Stimulated activated naive CD8-positive, alpha-beta T cell treated with anti-CD3 and anti-CD28 coated beads, Interleukin-15, Interleukin-2, amounts not matched to agents 100 U/mL and 50 U/mL, for 24 hours (primary cell): ENCODE measurements around the gene RANBP10.
"Not testable (repeated sequence)": the region's sequence is repeated elsewhere in the genome, so short reads cannot be mapped to it uniquely, and the experiment has no call there.

ENCODE experiments used
- ATAC-seq: fragments of 150-1000 bp; cut with Tn5 transposase; one replicate; pipeline ENCODE4 v1.10.0; 2021
- DNase-seq: peaks from one replicate; pipeline ENCODE4 v3.0.0; 2021

Gene RANBP10

DNA sequence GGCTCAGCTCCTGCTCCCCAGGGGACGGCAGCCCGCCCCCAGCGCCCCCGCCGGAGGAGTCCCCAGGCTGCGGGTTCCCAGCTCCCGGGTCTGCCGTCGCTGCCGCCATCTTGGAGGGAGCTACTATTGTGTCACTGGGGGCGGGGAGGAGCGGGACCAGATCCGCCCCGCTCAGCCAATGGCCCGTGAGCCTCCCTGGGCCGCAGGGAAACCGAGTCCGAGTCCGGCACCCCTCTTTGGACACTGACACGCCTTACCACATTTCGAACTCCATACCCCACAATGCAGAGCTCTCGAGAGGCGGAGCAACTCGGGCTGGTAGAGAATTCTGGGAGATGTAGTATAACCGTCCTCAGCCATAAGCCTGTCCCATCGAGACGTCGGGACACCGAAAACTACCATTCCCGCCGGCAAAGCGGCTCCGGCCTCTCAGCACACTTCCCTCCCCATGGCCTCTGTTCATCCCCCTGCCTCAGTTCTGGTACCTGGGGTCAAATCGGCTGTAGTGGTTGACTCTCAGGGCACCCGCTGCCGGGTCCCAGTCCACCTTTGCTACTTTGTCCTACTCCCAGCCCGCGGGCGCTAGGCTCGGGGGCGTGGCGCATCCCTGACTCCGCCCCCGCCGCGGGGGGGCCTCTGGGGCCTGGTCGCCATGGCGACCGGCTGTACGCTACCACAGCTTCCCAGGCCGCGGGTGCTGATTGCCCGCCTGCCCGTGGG, at the start of gene RANBP10, which contains the start of gene TSNAXIP1:
Gene RANBP10 (minus strand): TSS at position 133 of the 720 bp plus-strand sequence. CDS start 24 bp downstream, at position 109.
Gene TSNAXIP1 (plus strand): TSS at position 462 of the 720 bp plus-strand sequence. CDS start 261 bp downstream, outside the sequence.
- peak; percentile 95 for DNase-seq
- peak; percentile 97 for ATAC-seq

DNA sequence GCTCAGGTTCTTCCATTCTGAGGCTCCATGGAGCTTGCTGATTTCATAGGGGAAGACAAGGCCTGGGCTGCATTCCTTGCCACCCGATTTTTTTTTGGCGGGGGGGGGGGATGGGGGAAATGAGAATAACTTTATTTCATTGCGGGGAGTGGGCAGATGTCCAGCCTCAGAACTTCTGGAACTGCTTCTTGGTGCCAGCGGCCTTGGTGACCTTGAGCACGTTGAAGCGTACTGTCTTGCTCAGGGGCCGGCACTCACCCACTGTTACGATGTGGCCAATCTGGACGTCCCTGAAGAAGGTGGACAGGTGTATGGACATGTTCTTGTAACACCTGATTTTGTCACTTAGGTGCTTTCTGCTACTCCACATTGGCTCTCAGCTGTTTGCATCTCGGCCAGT, 49.4 kb upstream of the RANBP10 start:
- ATAC-seq (no peak), DNase-seq (no peak)

DNA sequence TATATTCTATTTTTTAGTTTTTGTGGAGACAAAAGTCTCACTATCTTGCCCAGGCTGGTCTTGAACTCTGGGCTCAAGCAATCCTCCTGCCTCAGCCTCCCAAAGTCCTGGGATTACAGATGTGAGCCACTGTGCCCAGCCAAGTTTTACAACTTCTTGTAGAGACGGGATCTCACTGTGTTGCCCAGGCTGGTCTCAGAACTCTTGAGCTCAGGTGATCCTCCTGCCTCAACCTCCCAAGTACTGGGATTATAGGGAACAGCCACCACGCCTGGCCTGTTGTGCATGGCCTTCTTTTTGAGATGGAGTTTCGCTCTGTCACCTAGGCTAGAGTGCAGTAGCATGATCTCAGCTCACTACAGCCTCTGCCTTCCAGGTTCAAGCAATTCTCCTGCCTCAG, 47.3 kb upstream of the RANBP10 start:
- ATAC-seq (no peak), DNase-seq (no peak)

DNA sequence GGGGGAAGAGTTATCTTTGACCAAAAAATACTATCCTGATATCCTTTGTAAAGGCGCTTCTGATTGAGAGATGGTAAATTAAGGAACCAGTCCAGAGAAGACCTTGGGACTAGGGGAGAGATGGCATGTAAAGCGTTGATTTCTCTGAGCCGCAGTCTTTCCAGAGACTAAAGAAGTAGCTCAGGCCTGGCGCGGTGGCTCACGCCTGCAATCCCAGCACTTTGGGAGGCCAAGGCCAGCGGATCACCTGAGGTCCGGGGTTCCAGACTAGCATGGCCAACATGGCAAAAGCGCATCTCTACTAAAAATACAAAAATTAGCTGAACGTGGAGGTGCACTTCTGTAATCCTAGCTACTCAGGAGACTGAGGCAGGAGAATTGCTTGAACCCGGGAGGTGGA, 41.8 kb upstream of the RANBP10 start:
- no peak for DNase-seq
- ATAC-seq, result no peak

DNA sequence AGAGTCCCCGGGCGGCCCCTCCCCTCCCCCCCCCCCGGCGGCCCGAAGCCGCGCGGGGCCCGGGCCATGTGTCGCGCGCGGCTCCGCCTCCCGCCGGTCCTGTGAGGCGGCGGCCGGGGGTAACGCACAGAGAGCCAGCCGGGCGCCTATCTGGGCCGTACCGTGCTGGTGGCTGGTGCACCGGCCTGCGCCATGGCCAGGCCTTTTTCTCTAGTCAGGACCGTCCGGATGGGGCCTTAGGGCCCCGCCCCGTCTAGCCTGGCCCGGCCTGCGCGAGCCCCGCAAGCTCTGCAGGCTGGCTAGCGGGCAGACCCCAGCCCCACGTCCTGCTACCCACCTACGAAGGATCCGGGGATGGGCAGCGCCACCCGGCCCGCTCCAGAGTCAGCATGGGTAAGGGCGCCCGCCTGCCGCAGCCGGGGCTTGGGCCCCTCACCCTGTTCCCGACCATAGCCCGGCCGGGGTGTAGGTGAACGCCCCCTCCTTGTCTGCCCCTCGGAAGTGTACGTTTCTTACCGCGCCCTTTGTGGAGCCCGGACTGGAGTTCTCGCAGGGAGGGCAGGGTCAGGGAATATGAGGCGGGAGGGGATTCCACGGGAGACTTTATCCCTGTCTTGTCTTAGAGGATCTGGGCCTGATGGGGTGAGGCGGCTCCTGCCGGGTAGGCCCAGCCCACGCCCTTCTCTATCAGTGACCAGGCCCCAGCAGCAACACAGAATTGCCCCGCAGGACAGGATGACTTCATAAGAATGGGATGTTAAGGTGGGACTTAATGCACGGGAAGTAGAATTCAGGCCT, 40.9 kb upstream of the RANBP10 start, which contains the start of gene CENPT:
Gene CENPT (minus strand): TSS at position 630 of the 798 bp plus-strand sequence. CDS start 13,834 bp downstream, outside the sequence.
- peak; percentile 27 for DNase-seq
- peak; percentile 40 for ATAC-seq

DNA sequence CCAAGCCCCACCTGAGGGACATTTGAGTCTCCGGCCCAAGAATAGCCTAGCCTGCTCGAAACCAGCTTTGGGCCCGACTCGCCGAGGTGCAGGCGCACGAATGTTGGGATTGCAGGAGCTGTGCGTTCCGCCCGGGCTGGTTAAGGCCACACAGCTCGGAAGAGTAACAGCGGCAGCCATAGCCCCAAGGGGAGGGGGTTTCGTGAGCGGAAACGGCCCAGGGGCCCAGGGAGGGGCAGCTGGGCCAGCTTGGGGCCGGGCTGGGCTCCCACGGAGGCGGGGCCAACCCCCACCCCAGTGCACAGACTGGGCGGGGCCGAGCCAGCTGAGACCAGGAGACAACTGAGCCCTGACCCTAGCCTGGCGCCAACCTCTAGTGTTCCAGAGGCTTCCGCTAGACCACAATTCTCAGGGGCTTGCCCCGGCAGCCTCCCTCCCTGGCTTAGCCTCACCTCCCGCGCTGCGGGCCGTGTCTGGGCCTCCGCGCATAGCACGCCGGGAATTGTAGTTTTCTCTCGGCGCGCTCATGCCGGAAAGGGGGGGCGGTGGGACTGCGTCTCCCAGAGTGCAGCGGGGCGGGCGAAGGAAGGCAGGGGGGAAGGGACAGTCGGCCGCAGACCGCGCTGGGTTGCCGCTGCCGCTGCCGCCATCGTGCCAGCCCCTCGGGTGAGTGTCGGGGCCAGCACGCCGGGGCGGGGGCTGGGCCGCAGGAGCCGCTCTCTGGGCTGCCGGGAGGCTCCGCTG, 40.1 kb upstream of the RANBP10 start, which contains the start of gene NUTF2:
Gene NUTF2 (plus strand): TSS at position 614 of the 744 bp plus-strand sequence. CDS start 18,198 bp downstream, outside the sequence.
- ATAC-seq, result peak; percentile 77

DNA sequence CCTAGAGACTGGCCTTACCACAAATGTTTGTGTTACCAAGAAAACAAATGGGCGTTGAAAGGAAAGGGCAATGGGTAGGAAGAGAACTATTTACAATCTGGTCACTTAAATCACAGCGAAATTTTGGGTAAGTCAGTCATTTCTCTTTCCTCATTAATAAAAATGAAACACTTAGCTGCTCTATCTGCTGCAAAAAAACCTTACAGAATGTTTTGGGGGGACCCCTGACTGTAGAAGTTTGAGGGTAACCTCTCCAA, 39.6 kb upstream of the RANBP10 start:
- ATAC-seq (no peak), DNase-seq (no peak)

More for the DNA sequence above, 40.1 kb upstream of the RANBP10 start, which contains the start of gene NUTF2:
- DNase-seq, result peak; percentile 97

DNA sequence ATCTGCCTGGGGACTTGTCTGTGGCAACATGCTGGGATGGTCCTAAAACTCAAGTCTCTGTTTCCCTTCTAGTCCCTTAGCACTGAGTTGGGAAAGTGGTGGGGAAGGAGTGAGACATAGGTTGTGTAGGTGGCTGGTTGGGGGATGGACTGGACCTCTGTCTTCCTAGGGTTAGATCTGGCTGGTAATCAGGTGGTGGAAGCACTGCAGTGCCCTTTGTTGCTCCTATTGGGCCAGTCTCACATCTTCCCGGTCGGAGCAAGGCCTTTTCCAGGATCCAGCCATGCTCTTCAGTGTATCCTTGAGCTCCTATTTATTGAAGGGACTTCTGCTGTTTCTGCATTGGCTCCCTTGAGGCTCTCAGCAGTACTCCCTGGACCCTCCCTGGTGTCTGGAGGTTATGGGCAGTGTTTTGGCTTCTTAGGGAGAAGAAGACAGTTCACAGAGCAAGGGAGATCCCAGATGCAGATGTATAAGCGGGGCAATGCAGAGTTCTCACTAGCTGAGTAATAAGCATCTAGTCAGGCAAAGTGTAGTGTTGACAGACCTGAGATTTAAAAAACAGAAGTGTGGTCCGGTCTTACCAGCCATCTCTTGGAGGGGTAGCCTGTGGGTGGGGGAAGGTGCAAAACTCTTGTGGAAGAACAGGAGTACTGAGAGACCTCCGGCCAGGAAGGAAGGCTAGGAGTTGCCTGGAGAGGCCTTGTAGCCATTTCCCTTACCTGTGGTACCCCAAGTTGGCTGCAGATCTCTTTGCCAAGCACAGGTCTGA, 39.1 kb upstream of the RANBP10 start:
- DNase-seq, result no peak
- no peak for ATAC-seq

DNA sequence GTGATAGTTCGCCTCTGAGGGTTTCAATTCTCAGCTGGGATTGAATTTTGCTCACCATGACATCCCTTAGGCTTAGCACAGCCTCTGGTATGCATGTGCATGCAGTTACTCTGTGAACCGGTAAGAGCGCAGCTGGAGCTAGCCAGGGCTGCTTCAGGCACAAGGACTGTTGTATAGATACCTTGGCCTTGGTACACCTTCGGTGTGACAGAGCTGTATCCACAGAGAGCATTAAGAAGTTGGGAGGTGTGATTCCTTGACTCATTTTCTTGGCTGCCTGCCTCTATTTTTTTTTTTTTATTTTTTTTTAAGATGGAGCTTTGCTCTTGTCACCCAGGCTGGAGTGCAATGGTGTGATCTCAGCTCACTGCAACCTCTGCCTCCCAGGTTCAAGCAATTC, 38.1 kb upstream of the RANBP10 start:
- DNase-seq (no peak), ATAC-seq (no peak)

DNA sequence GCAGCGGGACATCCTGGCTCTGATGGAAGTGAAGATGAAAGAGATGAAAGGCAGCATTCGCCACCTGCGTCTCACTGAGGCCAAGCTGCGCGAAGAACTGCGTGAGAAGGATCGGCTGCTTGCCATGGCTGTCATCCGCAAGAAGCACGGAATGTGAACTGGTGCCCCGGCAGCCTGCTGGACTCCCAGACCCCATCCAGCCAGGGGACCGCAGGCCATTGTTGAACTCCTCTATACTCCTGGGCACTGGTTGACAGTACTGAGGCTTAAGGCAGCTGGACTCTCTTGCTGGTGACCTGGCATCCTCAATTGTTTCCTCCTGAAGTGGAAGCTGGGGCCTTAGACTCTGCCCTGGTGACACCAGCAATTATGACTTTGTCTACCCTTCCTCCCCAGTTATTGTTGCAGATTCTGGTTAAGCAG, 37.0 kb upstream of the RANBP10 start:
- no peak for ATAC-seq
- DNase-seq, result no peak

DNA sequence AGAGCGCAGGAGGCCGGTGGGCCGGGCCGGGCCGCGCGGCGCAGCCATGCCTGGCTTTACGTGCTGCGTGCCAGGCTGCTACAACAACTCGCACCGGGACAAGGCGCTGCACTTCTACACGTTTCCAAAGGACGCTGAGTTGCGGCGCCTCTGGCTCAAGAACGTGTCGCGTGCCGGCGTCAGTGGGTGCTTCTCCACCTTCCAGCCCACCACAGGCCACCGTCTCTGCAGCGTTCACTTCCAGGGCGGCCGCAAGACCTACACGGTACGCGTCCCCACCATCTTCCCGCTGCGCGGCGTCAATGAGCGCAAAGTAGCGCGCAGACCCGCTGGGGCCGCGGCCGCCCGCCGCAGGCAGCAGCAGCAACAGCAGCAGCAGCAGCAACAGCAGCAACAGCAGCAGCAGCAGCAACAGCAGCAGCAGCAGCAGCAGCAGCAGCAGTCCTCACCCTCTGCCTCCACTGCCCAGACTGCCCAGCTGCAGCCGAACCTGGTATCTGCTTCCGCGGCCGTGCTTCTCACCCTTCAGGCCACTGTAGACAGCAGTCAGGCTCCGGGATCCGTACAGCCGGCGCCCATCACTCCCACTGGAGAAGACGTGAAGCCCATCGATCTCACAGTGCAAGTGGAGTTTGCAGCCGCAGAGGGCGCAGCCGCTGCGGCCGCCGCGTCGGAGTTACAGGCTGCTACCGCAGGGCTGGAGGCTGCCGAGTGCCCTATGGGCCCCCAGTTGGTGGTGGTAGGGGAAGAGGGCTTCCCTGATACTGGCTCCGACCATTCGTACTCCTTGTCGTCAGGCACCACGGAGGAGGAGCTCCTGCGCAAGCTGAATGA, 36.4 kb upstream of the RANBP10 start:
- peak; percentile 20 for ATAC-seq
- DNase-seq, result peak; percentile 65

DNA sequence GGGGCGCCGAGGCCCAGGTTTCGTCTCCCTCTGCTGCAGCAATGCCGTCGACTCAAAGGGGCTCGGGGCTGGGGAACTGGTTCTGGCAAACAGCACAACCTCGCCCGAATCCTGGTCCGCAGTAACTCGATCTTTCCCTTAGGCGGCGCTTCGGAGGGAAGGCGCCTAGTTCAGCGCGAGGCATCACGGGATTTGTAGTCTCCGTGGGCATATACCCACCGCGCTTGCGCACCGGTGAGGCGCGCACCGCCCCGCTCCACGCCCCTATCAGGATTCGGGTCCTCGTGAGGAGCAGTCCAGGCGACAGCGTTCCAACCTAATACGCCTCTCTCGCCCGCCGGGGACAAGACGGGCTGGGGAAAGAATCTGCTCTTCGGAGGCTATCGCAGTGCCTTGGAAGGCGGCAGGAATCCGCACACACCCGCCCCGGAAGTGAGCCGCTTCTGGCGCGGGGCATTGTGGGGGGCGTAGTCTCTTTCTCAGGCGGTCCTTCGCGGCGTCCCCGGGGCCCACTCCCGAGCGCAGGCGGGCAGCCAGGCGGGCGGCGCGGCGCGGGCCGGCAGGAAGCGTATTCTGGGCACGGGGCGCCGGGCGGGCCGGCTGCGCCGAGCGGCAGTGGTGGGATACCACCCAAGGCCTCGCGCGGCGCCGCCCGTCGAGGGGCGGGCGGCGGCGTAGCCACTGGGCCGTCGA, 35.6 kb upstream of the RANBP10 start, which contains the start of gene THAP11:
Gene THAP11 (plus strand): TSS at position 505 of the 693 bp plus-strand sequence. CDS start 235 bp downstream, outside the sequence.
- peak; percentile 59 for ATAC-seq

DNA sequence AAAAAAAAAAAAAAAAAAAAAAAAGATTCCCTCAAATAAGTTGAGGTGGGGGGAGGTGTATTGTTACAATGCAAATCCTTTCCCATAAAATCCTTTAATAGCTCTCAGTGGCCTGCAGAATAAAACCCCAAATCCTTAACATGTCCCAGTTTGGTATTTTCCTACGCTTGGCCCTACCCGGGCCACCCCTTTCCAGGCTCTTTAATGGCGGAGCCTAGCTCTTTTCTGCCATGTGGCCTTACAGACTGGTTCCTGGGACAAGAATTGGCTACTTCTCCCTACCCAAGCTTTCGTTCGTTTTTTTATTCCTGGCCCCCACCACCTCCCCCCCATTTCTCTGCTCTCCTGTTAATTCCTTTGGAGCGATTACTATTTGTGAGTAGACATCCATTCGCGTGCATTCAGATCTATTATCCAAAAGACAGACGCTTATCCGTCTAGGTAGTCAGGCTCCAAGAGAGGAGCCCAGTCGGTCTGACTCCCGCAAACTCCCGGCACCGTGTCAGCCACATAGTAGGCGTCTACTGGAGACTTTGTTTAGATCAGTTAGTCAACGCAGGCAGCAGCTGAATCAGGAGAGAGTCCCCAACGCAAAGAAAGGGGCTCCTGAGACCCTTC, 34.9 kb upstream of the RANBP10 start:
- no peak for ATAC-seq
- no peak for DNase-seq

More for the DNA sequence above, 35.6 kb upstream of the RANBP10 start, which contains the start of gene THAP11:
- DNase-seq, result peak; percentile 95

DNA sequence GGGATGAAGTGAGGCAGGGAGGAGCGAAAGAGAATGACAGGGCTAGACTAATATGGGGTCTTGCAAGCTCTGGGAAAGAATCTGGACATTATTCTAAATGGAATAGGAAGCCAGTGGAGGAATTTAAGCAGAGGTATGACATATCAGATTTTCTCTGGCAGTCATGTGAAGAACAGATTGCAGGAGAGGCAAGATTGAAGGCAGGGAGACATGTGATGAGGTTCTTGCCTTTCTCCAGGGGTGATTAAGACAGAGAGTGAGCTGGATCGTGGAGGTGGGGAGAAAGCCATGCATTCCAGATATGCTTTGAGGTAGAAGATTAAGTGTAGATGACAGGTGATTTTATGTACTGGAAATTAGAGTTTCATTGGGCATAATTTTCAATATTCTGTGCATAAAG, 31.5 kb upstream of the RANBP10 start:
- ATAC-seq (no peak), DNase-seq (no peak)

DNA sequence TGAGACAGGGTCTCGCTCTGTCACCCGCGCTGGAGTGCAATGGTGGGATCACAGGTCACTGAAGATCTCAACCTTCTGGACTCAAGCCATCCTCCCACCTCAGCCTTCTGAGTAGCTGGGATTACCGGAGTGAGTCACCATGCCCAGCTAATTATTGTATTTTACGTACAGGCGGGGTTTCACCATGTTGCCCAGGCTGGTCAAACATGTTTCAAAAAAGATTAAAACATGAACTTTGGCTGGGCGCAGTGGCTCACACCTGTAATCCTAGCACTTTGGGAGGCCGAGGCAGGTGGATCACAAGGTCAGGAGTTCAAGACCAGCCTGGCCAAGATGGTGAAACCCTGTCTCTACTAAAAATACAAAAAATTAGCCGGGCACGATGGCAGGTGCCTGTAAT, 30.8 kb upstream of the RANBP10 start:
- DNase-seq, ATAC-seq: not testable (repeated sequence)

DNA sequence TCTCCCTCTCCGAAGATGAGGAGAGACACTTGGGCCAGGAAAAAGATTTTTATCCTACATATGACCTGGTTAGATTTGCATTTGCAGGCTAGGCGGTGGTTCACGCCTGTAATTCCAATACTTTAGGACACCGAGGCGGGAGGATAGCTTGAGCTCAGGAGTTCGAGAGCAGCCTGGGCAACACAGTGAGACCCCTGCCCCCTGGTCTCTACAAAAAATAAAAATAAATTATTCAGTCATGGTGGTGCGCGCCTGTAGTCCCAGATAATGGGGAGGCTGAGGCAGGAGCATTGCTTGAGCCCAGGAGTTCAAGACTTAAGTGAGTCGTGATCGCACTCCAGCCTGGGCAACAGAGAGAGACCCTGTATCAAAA, 27.9 kb upstream of the RANBP10 start:
- no peak for DNase-seq
- no peak for ATAC-seq

DNA sequence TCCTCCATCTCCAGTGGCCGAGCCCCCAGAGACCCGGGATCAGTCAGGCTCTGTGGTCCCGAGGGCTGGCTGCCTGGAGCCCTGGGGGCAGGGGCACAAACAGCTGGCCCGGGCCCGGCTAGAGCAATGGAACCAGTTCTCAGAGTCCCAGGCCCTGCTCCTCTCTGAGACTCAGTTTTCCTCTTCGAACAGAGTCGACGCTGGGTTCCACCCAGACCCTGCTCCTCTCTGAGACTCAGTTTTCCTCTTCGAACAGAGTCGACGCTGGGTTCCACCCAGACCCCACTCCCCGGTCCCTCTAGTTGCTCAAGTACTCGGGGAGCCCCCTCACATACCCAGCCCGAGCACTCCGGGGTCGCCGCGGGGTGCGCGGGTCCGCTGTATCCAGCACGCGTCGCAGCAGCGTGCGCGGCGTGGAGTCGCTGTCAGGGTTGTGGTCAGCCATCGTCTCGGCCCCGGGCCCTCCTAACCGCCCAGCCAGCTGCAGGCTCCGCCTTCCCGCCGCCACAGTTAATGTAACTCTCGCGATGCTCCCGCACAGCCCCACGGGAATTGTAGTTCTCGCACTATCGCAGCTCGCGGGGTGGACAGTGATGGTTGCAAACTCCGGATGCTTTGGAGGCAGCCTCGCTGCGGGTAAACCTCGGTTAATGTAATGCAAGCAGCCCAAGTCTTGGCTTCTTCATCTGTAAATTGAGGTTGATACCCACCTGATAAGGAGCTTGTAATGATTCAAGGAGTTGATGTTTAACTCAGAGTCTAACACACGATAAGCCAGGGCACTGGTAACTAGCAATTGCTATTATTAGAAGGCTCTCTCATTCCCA, 27.3 kb upstream of the RANBP10 start:
- peak; percentile 100 for ATAC-seq
- DNase-seq, result peak; percentile 95

DNA sequence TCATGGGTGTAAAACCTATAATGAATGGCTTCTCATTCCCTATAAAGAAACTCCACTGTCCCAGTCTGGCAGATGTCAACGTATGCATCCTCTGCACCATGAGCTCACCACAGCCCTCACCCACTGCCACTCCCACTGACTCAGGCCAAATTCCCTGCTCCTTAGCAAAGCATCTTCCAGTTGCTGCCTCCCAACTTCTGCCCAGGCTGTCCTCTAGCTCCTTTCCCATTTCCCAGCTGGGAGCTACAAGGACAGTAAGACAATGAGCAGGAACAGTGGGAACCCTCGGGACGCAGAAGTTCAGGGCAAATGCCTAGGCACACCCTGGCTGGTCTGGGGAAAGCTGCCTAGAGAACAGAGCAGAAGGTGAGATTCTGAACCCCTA, 26.7 kb upstream of the RANBP10 start:
- no peak for ATAC-seq
- peak; percentile 10 for DNase-seq

DNA sequence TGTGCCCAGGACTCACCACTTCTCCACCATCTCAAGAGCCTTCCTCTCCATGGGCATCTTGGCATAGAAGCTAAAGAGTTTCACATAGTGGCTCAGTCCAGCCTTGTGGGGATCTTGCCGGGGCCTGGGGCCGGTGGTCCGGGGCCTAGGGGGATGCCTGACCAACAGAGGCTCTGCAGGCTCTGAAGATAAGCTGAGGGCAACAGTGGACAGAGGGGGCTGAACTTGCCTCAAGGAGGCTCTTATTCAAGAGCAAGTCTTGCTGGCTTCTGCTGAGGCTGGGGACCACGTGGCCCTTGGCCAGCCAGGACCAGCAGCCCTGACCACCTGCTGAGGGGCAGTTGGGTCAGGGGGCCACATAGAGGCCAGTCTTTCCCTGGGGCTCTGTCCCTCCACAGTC, 22.3 kb upstream of the RANBP10 start:
- DNase-seq (no peak), ATAC-seq (no peak)
